SU-DHL-6 (cell line): Measurements from ENCODE around the gene PTPN4.

Source experiments
- EZH2phosphoT487 ChIP-seq: fragments of 200-600 bp; sonication (generic), shearing (Covaris generic); conservative IDR thresholded peaks from 2 replicates; pipeline ENCODE4 v1.6.1; 2018; ENCODE audit warnings: mild to moderate bottlenecking, antibody characterized with exemption, low read length, moderate library complexity, mixed read lengths
- TF ChIP-seq, protein P1 (sequence below): fragments of 200-600 bp; sonication (generic); IDR thresholded peaks from one replicate; pipeline ENCODE4 v1.5.1; 2017; ENCODE audit warnings: antibody characterized with exemption, mild to moderate bottlenecking, low read length, moderate library complexity; ENCODE audit not compliant: insufficient read depth, poor library complexity, severe bottlenecking

DNA sequence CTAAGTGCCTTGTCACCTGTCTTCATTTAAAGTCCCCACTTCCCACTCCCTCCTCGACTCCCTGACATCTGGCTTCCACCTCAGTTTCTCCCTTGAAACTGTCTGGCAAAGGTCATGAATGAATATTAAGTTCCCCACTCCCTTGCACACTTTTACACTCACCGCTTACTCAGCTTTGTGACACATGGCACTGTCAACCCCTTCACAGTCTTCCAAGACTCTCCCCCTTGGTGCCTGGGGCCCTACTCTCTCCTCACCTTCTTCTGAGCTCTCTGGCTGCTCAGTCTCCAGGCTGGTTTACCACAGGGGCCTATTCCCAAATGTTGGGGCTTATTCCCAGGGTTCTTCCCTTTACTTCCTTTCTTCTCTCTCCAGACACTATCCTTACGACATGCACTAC, 17.9 kb upstream of the PTPN4 start:
- TF ChIP-seq, protein P1, sequence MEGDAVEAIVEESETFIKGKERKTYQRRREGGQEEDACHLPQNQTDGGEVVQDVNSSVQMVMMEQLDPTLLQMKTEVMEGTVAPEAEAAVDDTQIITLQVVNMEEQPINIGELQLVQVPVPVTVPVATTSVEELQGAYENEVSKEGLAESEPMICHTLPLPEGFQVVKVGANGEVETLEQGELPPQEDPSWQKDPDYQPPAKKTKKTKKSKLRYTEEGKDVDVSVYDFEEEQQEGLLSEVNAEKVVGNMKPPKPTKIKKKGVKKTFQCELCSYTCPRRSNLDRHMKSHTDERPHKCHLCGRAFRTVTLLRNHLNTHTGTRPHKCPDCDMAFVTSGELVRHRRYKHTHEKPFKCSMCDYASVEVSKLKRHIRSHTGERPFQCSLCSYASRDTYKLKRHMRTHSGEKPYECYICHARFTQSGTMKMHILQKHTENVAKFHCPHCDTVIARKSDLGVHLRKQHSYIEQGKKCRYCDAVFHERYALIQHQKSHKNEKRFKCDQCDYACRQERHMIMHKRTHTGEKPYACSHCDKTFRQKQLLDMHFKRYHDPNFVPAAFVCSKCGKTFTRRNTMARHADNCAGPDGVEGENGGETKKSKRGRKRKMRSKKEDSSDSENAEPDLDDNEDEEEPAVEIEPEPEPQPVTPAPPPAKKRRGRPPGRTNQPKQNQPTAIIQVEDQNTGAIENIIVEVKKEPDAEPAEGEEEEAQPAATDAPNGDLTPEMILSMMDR = no peak
- no peak for TF ChIP-seq EZH2phosphoT487
